Islet of Langerhans (tissue), 1 donor: Measurements from ENCODE around the gene DKK2.

Experiments used
- FAIRE-seq: peaks from one replicate; lab custom pipeline; 2011; peaks lifted over from hg19 to GRCh38; lab: Jason Lieb, UNC

Gene DKK2

GRCh38 chr4:107017443-107018343, 18.4 kb downstream of the DKK2 start:
- FAIRE-seq: no peak

- no peak for FAIRE-seq
These were observed 24.8 kb downstream of the DKK2 start for GRCh38 chr4:107011312-107011711.

GRCh38 chr4:107009196-107009968, 26.7 kb downstream of the DKK2 start:
- FAIRE-seq: no peak

GRCh38 chr4:107008115-107008514, 28.0 kb downstream of the DKK2 start:
- no peak for FAIRE-seq

GRCh38 chr4:107006218-107006617, 29.9 kb downstream of the DKK2 start:
- no peak for FAIRE-seq

GRCh38 chr4:106996490-106996889, 39.6 kb downstream of the DKK2 start:
- FAIRE-seq: no peak

GRCh38 chr4:106993827-106994226, 42.3 kb downstream of the DKK2 start:
- no peak for FAIRE-seq

GRCh38 chr4:106987311-106987710, 48.8 kb downstream of the DKK2 start:
- FAIRE-seq: no peak

GRCh38 chr4:106986486-106986885, 49.6 kb downstream of the DKK2 start:
- FAIRE-seq: no peak

GRCh38 chr4:106985830-106986229, 50.3 kb downstream of the DKK2 start:
- FAIRE-seq: no peak

GRCh38 chr4:106982711-106983211, 53.4 kb downstream of the DKK2 start:
- no peak for FAIRE-seq

GRCh38 chr4:106981431-106981830, 54.7 kb downstream of the DKK2 start:
- no peak for FAIRE-seq

GRCh38 chr4:106979476-106979875, 56.6 kb downstream of the DKK2 start:
- FAIRE-seq: no peak

- no peak for FAIRE-seq
These were observed 57.9 kb downstream of the DKK2 start for GRCh38 chr4:106978046-106978774.

GRCh38 chr4:106971636-106972035, 64.5 kb downstream of the DKK2 start:
- FAIRE-seq: no peak

GRCh38 chr4:106967892-106968291, 68.2 kb downstream of the DKK2 start:
- FAIRE-seq: no peak

GRCh38 chr4:106953036-106953705, 82.9 kb downstream of the DKK2 start:
- FAIRE-seq: no peak

- no peak for FAIRE-seq
These were observed 84.2 kb downstream of the DKK2 start for GRCh38 chr4:106951891-106952290.

GRCh38 chr4:106941841-106942240, 94.3 kb downstream of the DKK2 start:
- FAIRE-seq: no peak

GRCh38 chr4:106930522-106930921, 105.6 kb downstream of the DKK2 start:
- FAIRE-seq: no peak

GRCh38 chr4:106929248-106929647, 106.9 kb downstream of the DKK2 start:
- no peak for FAIRE-seq

GRCh38 chr4:106914223-106914622, 121.9 kb downstream of the DKK2 start:
- no peak for FAIRE-seq
